ENCODE results near the gene PLCL2.

The PLCL2 gene

DNA sequence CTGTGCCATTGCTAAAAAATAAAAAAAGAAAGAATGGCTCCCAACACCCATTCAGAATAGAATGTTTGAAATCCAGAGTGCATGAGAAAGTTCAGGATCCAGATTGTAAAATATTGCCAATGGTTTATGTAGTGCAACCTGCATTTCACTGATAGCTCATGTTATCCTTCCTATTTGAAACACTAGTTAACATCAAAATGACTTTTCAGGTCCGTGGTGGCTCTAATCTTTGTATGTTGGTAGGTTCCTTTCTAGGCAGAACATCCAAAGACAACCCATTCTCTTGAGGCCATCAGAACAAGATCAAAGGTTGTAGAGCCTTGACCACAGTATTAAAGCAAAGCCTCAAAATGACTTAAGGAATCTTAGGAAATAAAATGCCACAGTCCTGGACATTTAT, 51.0 kb downstream of the PLCL2 start:
- TF ChIP-seq, protein P1, sequence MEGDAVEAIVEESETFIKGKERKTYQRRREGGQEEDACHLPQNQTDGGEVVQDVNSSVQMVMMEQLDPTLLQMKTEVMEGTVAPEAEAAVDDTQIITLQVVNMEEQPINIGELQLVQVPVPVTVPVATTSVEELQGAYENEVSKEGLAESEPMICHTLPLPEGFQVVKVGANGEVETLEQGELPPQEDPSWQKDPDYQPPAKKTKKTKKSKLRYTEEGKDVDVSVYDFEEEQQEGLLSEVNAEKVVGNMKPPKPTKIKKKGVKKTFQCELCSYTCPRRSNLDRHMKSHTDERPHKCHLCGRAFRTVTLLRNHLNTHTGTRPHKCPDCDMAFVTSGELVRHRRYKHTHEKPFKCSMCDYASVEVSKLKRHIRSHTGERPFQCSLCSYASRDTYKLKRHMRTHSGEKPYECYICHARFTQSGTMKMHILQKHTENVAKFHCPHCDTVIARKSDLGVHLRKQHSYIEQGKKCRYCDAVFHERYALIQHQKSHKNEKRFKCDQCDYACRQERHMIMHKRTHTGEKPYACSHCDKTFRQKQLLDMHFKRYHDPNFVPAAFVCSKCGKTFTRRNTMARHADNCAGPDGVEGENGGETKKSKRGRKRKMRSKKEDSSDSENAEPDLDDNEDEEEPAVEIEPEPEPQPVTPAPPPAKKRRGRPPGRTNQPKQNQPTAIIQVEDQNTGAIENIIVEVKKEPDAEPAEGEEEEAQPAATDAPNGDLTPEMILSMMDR (IDR thresholded peaks at IDR 0.05; ENCODE audit: extremely low read depth, insufficient read depth, missing control alignments): no peak
- in situ Hi-C loops (cut with MboI; ENCODE audit: low pct_unique_long_range_greater_than_20kb, low sequenced_read_pairs, unreplicated experiment): no loop called here
- no peak for DNase-seq (ENCODE audit: low spot score)

DNA sequence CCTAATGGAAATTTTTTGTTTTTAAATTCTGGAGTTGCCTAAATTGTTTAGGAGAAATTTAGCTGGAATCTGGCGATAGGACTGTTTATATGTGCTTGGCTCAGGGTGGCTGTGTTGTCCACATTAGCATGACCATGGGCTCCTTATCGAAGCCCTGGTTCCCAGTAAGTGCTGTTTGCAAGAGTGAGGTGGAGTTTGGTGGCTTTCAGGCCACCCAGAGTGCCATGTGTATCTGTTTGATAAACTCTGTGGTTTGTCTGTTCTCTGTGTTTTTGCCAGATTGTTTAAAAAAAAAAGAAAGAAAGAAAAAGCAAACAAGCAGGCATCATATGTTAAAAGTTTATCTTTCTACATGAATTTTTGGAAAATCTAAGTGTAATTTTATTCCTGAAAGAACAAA, 51.5 kb downstream of the PLCL2 start:
- no peak for DNase-seq (ENCODE audit: low spot score)
- TF ChIP-seq, protein P1 (IDR thresholded peaks at IDR 0.05; ENCODE audit: extremely low read depth, insufficient read depth, missing control alignments): no peak
- in situ Hi-C loops (cut with MboI; ENCODE audit: low pct_unique_long_range_greater_than_20kb, low sequenced_read_pairs, unreplicated experiment): no loop called here

DNA sequence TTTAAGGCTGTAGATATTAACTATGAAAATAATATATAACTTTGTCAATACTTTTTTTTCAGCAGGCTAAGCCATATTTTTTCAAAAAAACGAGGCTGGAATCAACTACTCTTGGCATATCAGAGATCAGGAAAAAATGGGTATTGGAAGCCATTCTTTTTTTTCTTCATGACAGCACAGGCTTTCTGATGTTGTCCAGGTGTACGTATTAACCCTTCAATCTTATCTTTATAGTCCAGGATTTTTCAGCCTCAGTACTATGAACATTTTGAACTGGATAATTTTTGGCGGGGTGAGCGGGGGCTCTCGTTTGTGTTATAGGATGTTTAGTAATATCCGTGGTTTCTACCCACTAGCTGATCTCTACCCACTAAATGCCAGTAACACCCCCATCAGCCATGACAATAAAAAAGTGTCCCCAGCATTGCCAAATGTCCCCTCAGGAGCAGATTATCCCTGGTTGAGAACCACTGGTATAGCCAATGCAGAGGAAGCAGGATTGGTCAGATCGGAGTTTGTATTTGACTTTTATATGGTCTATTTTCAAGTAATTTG, 52.0 kb downstream of the PLCL2 start:
- no peak for DNase-seq (ENCODE audit: low spot score)
- TF ChIP-seq, protein P1 (IDR thresholded peaks at IDR 0.05; ENCODE audit: extremely low read depth, insufficient read depth, missing control alignments): no peak
- in situ Hi-C loops (cut with MboI; ENCODE audit: low pct_unique_long_range_greater_than_20kb, low sequenced_read_pairs, unreplicated experiment): no loop called here

DNA sequence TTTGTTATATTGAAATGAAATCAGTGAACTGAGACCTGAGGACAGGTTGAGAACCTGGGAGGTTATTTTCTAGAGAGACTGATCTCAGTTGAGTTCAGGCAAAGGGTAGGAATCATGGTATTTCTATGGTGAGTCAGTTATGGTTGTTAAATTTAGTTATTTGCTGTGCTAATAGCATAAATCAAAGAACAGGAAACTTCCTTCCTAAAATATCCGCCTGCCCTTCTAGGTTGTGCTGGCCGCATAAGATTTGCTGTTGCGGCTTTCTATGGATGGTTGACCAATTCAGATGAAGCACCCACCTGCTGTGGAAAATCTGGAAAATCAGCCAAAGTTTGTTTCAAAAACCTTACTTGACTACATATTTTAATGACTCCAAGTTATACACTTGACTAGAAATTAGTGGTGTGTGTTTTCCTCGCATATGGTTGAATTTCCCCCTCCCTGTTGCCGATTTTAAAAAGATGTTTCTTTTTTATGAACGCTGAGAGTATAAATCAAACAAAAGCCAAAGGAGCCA, 52.6 kb downstream of the PLCL2 start:
- in situ Hi-C loops (cut with MboI; ENCODE audit: low pct_unique_long_range_greater_than_20kb, low sequenced_read_pairs, unreplicated experiment): no loop called here

DNA sequence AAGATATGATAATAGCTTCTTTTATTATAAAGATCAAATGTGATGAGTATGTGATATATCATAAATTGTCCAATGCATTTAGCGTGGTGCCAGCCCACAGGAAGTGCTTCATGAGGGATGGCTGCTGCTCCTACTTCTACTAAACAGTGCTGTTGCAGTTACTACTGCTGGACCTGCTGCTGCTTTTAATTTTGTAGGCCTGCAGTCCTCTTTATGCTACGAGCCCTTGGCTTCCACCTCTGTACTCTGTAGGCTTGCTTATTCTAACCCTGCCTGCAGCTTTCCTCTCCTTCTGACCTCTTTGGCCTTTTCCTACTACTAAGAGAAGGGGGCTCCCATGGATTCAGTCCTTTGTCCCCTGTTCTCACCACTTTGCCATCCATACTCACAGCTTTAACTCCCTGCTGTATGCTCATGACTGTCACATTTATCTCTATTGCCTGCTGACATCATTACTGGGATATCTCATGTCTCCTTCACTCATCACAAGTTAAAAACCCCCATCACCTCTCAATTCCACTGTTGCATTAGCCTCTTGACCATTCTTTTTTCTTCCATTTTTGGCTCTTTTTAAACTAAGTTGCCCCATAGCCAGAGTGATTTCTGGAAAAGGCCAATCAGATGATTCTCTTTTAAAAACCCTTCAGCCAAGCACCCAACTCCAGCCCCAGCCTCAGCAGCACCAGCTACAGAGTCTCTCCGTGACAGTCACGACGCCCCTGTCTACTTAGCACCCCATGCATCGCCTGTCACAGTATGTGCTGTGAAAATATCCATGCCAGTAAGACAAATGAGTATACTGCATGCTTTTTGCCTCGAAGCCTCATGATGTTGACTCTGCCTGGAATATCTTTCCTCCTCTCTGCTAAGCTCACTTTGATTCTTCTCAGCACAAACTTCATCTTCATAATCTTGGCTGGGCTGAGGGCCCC, 56.3 kb downstream of the PLCL2 start:
- in situ Hi-C loops (cut with MboI; ENCODE audit: low pct_unique_long_range_greater_than_20kb, low sequenced_read_pairs, unreplicated experiment): no loop called here
- DNase-seq (ENCODE audit: low spot score): no peak
- TF ChIP-seq, protein P1 (IDR thresholded peaks at IDR 0.05; ENCODE audit: extremely low read depth, insufficient read depth, missing control alignments): no peak

More for the DNA sequence above, 52.6 kb downstream of the PLCL2 start:
- TF ChIP-seq, protein P1 (IDR thresholded peaks at IDR 0.05; ENCODE audit: extremely low read depth, insufficient read depth, missing control alignments): no peak
- no peak for DNase-seq (ENCODE audit: low spot score)

DNA sequence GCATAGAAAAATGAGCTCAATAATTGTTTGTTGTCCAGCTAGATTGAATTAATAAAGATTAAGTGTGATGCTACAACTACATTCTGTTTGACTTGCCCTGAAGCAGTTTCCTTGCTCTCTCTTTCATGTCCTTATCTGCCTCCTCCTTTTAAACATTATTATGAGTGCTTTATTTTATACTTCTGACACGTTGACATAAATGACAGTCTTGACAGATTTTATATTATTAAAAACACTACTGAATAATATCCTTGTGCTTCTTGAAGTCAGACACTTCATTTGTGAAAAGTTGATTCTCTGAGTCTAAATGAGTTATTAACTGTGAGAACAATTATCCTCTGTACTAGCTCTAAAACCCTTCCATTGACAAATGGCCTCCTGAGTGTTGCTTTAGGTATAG, 58.2 kb downstream of the PLCL2 start:
- in situ Hi-C loops (cut with MboI; ENCODE audit: low pct_unique_long_range_greater_than_20kb, low sequenced_read_pairs, unreplicated experiment): no loop called here
- TF ChIP-seq, protein P1 (IDR thresholded peaks at IDR 0.05; ENCODE audit: extremely low read depth, insufficient read depth, missing control alignments): no peak
- DNase-seq (ENCODE audit: low spot score): no peak

Data from GM13977 (cell line).